Caco-2 (cell line): ENCODE measurements around the gene SPRED2. TPM values are rescaled to one million over a fixed set of nuclear protein-coding genes. Genes with fewer than 3 reads are reported as not detected.

Experiments used
- BruUV-seq: library from RNA; stranded (reverse); fragments of 400-500 nt; replicated peaks from 2 replicates; lab custom pipeline; 2021; lab: Mats Ljungman, UMichigan
- CTCF ChIA-PET: fragments of 300-600 bp; sonication (Branson Sonifier 250); formaldehyde crosslinking; loops from one replicate; lab custom pipeline; 2022; ENCODE audit warnings: antibody characterized with exemption; lab: Charles Lee
- POLR2A ChIA-PET: fragments of 300-600 bp; sonication (Branson Sonifier 250); formaldehyde crosslinking; loops from one replicate; lab custom pipeline; 2022; ENCODE audit warnings: antibody characterized with exemption; lab: Charles Lee
- DNase-seq, 2 experiments: peaks; one replicate each; pipeline versions ENCODE4 v3.0.0 to v3.0.0-alpha.2; 2020 to 2022
- H3K27me3 ChIP-seq: replicated peaks from 2 replicates; pipeline ENCODE4 v1.6.0; 2011; ENCODE audit warnings: low read length; ENCODE audit not compliant: control insufficient read depth, insufficient read depth
- H3K36me3 ChIP-seq: 2 replicates; pipeline ENCODE4 v1.5.1; 2011; ENCODE audit warnings: low read length; ENCODE audit not compliant: control insufficient read depth, insufficient read depth
- H3K4me1 ChIP-seq: fragments of 250-450 bp; sonication (Bioruptor Pico); 2 replicates; pipeline ENCODE4 v1.5.1; 2020; ENCODE audit warnings: mild to moderate bottlenecking
- H3K4me3 ChIP-seq: 2 replicates; pipeline ENCODE4 v1.5.1; 2011; ENCODE audit warnings: low read depth, mild to moderate bottlenecking, control low read depth, low read length
- H3K9me3 ChIP-seq: fragments of 250-450 bp; sonication (Bioruptor Pico); 2 replicates; pipeline ENCODE4 v1.5.1; 2020; ENCODE audit warnings: mild to moderate bottlenecking, moderate library complexity
- H3K27ac Mint-ChIP-seq: one replicate; pipeline ENCODE4 v1.8.0; 2022; ENCODE audit warnings: mixed read lengths; ENCODE audit not compliant: unreplicated experiment
- H3K27me3 Mint-ChIP-seq: one replicate; pipeline ENCODE4 v1.8.0; 2022; ENCODE audit warnings: mixed read lengths; ENCODE audit not compliant: insufficient read depth, unreplicated experiment
- H3K36me3 Mint-ChIP-seq: one replicate; pipeline ENCODE4 v1.8.0; 2022; ENCODE audit warnings: mild to moderate bottlenecking, mixed read lengths; ENCODE audit not compliant: insufficient read depth, unreplicated experiment
- H3K4me1 Mint-ChIP-seq: one replicate; pipeline ENCODE4 v1.8.0; 2022; ENCODE audit warnings: low read depth, mixed read lengths; ENCODE audit not compliant: unreplicated experiment
- H3K4me3 Mint-ChIP-seq: one replicate; pipeline ENCODE4 v1.8.0; 2022; ENCODE audit warnings: mild to moderate bottlenecking, moderate library complexity, mixed read lengths; ENCODE audit not compliant: unreplicated experiment
- H3K9me3 Mint-ChIP-seq: one replicate; pipeline ENCODE4 v1.8.0; 2022; ENCODE audit warnings: mixed read lengths; ENCODE audit not compliant: unreplicated experiment
- CTCF ChIP-seq, 2 experiments: fragments of 200-600 bp in 1 of 2; IDR thresholded peaks; 1 replicate in 1 of 2; 2 replicates in 1 of 2; pipeline versions ENCODE4 v1.5.1 to v1.8.0; 2011 to 2022; ENCODE audit warnings: antibody characterized with exemption in 1 of 2, control low read depth in 1 of 2, inconsistent platforms in 1 of 2, low read depth in 1 of 2, low read length in 1 of 2, mild to moderate bottlenecking in 1 of 2, moderate library complexity in 1 of 2; ENCODE audit not compliant: insufficient read depth in 1 of 2, severe bottlenecking in 1 of 2, unreplicated experiment in 1 of 2
- intact Hi-C: fragments of 100-400 bp; cut with micrococcal nuclease; formaldehyde crosslinking; loops from one replicate; pipeline ENCODE4 v1.10.0; 2022; ENCODE audit not compliant: unreplicated experiment
- total RNA-seq: library from RNA; stranded (reverse); gene quantifications from 2 replicates; pipeline ENCODE4 v1.2.3, GENCODE V29; 2022

Gene SPRED2
- total RNA-seq, 1 experiment from 2014 or later, result 49.9 TPM

DNA sequence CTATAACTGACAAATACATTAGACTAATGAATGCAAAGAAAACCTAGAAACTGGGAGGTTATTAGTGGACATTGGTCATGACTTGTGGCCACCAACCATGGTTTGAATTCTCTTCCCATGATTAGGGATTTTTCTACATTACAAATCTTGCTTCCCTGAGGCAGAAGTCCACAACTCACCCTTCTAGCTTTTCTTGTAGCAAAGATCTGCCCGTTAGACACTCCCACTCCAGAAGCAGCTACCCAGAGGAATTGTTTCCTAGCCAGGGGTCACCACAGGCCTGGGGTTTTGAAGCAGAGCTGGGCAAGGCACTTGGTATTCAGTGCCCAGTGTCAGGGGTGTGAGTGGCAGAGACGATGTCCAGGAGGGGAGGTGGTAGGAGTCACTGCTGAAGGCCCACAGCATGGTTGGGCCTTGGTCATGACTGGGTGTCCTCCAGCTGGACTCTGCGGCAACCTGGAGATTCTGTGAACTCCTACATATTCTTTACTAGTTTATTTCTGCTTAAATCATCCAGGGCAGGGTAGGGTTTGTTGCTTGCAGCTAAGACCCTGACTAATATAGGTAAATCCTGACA lies 149.8 kb downstream of the SPRED2 start:
- POLR2A ChIA-PET, result no interaction called here
- no peaks in the 10 kb centered on the region for H3K27me3 ChIP-seq
- intact Hi-C loops, result no loop called here
- DNase-seq, result no peak
- Mint-ChIP-seq H3K27me3 (no peaks in the 10 kb centered on the region), H3K9me3 (no peaks in the 10 kb centered on the region), H3K36me3 (peaks cover 4% of the 10 kb centered on the region), H3K4me1 (no peaks in the 10 kb centered on the region), H3K27ac (no peak overlapping the region), H3K4me3 (no peak overlapping the region)
- H3K36me3 ChIP-seq, result no peaks in the 10 kb centered on the region
- no TSS peak for BruUV-seq
- H3K4me1 ChIP-seq, result no peaks in the 10 kb centered on the region
- no peaks in the 10 kb centered on the region for H3K9me3 ChIP-seq
- H3K4me3 ChIP-seq, result no peak overlapping the region
- TF ChIP-seq CTCF (IDR thresholded peaks at IDR 0.05; ENCODE audit: insufficient read depth in 1 of 2, low read depth in 1 of 2, low read length in 1 of 2, severe bottlenecking in 1 of 2, unreplicated experiment in 1 of 2), result no peak
- CTCF ChIA-PET, result interaction anchor here (0.6 kb wide), 2 partner anchors 19 to 154 kb away, joined by 3 to 4 read pairs; no protein-coding TSS in a partner anchor

- H3K9me3 Mint-ChIP-seq, result no peaks in the 10 kb centered on the region
- Histone ChIP-seq H3K4me1 (no peaks in the 10 kb centered on the region), H3K27me3 (no peaks in the 10 kb centered on the region), H3K36me3 (no peaks in the 10 kb centered on the region), H3K4me3 (no peak overlapping the region), H3K9me3 (no peaks in the 10 kb centered on the region)
- no peak overlapping the region for H3K27ac Mint-ChIP-seq
- ChIA-PET POLR2A (interaction anchor here (0.6 kb wide), 1 partner anchor 10 kb away, joined by 3 read pairs; no protein-coding TSS in a partner anchor), CTCF (interaction anchor here (0.6 kb wide), 1 partner anchor 19 kb away, joined by 4 read pairs; no protein-coding TSS in a partner anchor)
- no peak for DNase-seq
- no peak for TF ChIP-seq CTCF (IDR thresholded peaks at IDR 0.05; ENCODE audit: insufficient read depth in 1 of 2, low read depth in 1 of 2, low read length in 1 of 2, severe bottlenecking in 1 of 2, unreplicated experiment in 1 of 2)
- H3K4me1 Mint-ChIP-seq, result no peaks in the 10 kb centered on the region
- intact Hi-C loops, result no loop called here
- H3K4me3 Mint-ChIP-seq, result no peak overlapping the region
- BruUV-seq, result no TSS peak
- peaks cover 4% of the 10 kb centered on the region for H3K36me3 Mint-ChIP-seq
- no peaks in the 10 kb centered on the region for H3K27me3 Mint-ChIP-seq
Measured at GRCh38 chr2:65281627-65282351, 150.6 kb downstream of the SPRED2 start.

DNA sequence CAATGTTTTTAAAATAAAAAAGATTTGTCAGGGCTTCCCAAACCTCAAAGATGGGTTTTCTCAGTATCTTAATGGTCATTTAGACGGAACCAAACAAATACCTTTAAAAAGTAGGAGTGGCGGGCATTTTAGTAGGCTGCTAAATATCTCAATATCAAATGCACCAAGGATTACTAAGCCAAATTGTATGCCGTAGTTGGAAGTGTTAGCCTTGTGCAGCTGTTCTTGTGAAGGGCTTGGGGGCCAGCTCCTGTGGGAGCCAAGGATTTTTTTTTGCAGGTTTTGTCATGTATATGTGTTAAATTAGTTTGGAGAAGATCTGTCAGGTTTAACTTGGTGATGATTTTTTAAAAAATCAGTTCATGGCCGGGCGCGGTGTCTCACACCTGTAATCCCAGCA lies 152.6 kb downstream of the SPRED2 start:
- H3K4me3 ChIP-seq, result no peak overlapping the region
- Mint-ChIP-seq H3K27ac (no peak overlapping the region), H3K4me1 (no peaks in the 10 kb centered on the region), H3K9me3 (no peaks in the 10 kb centered on the region), H3K4me3 (no peak overlapping the region), H3K27me3 (no peaks in the 10 kb centered on the region), H3K36me3 (peaks cover 9% of the 10 kb centered on the region)
- no peaks in the 10 kb centered on the region for H3K9me3 ChIP-seq
- no peaks in the 10 kb centered on the region for H3K4me1 ChIP-seq
- CTCF ChIA-PET, result no interaction called here
- no peak for TF ChIP-seq CTCF (IDR thresholded peaks at IDR 0.05; ENCODE audit: insufficient read depth in 1 of 2, low read depth in 1 of 2, low read length in 1 of 2, severe bottlenecking in 1 of 2, unreplicated experiment in 1 of 2)
- DNase-seq, result no peak
- POLR2A ChIA-PET, result no interaction called here
- BruUV-seq, result no TSS peak
- H3K36me3 ChIP-seq, result no peaks in the 10 kb centered on the region
- no peaks in the 10 kb centered on the region for H3K27me3 ChIP-seq
- intact Hi-C loops, result no loop called here
